GM18499 (cell line): ENCODE measurements around the gene NALCN.

Source experiments
- ATAC-seq: cut with Tn5 transposase; IDR thresholded peaks from one replicate; pipeline ENCODE4 v1.9.1; 2021; ENCODE audit warnings: moderate number of reproducible peaks; ENCODE audit not compliant: insufficient read depth, unreplicated experiment

The NALCN gene

DNA sequence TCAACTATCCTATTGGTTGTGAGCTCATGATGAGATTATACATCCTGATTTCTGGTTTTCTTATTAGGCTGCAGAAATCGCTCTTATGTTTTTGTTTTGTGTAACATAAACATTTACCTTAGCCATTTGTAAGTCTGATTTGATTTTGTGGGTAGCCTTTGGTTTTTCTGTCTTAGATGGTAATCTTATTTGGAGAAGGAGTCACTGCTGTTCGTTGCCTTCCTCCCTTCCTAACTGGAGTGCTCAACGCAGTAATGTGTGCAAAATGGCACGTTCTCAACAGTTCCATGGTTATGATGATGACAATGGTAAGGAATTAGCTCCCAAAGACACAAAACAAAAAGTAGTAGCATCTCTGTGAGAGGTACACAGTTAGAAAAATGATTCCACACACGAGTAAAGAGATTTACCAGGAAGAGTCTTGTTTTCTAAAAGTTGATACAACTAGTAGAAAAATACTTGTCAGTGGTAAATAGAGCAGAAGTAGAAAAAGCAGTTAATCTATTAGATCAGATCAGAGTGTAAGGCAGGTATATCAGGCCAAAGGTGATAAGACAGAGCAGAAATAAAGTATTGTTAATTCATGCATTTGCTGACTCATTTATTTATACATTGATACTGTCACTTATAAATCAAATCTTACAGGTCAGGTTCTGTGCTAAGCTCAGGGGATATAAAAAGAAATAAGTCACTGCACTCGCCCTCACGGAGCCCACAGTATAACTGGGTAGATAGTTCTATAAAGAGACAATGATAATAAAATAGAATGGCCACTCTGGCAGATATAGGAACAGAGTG, 270.0 kb downstream of the NALCN start:
- ATAC-seq = no peak

DNA sequence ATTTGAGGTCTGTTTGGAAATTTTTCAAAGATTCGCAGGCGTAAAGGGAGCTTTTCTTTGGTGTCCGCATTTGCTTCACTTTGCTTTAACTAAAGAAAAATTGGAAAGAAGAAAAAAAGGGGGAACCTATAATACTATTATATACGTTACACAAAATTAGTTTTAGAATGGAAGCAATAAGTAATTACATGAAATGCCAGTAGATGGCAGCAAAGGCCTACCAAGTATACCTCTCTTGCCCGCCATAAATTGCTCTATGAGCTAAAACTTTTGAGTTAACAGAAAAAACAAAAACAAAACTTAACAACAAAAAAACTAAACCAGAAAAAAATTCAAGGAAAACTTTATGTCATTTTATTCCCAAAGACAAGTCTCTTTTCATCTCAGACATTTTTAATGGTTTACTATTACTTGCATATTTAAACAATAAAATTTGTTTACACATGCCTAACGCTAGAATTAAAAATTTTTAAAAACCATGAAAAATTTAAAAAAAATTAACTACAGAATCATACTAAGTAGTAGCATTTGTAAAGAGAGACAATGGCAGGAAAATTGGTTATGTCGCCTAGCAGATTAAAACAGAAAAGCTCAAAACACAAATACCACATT, 271.4 kb downstream of the NALCN start:
- ATAC-seq = peak; percentile 86

DNA sequence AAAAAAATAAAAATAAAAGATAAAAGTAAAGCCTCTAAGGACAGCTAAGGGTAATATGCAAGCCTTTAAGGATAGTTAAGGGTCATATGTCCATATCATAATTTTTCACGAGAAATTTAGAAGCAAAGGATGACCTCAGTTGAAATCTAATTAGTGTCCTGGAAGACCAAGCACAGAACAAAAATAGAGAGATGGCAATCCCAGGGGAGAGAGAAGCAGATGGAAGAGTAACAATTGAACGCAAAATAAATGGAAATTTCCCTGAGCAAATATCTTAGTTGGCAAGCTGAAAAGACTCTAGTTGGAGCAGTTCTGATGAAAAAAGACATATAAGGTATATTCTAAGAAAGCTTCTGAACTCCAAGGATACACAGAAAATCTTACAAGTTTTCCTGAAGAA, 275.4 kb downstream of the NALCN start:
- ATAC-seq = no peak

DNA sequence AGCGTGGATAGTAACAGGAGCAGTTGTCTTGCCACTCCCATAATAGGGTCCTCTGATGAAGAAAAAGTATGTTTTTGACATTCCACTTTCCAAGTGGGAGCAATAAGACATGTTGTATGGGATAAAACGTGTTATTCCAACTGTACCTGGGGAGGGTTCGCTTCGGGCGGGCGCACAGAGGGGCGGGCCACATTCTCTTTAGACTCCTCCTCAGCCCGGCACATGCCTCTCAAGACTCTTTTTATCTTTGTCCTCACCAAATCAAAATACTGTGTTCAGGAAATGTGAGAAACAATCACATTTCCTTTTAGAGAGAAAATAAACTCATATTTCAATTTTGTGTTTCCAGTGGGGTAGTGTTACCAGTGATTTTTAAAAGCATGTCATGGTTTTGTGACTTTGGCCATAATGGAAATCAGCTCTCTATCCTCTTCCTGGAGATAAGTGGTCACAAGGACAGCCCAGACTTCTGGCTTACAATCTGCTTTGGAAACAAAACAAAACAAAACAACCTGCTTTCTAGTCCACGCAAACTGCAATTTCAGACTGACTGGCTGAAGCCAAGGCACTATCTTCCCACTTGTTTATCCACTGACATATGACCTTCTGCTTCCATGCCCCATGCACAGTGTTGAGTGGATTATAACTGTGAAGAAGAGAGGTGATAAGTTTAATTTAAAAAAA, 276.1 kb downstream of the NALCN start:
- ATAC-seq = no peak

DNA sequence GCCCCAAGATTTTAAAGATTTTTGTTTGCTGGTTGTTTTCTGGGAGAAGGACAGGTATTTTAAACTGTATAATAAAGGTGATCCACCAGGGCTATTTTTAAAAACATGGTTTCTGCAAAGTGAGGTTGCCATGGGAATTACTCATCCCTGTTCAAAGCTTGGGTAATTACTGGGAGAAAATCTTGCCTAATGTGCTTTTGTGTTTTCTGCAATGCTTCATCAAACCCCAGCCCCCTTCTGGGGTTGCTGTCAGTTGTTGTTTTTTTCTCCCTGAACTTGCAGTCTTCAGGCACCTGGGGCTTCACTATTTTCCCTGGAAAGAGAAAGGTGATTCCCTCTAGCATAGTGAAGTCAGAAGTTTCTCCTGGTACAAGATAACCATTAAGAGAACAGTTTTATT, 277.2 kb downstream of the NALCN start:
- ATAC-seq = no peak

DNA sequence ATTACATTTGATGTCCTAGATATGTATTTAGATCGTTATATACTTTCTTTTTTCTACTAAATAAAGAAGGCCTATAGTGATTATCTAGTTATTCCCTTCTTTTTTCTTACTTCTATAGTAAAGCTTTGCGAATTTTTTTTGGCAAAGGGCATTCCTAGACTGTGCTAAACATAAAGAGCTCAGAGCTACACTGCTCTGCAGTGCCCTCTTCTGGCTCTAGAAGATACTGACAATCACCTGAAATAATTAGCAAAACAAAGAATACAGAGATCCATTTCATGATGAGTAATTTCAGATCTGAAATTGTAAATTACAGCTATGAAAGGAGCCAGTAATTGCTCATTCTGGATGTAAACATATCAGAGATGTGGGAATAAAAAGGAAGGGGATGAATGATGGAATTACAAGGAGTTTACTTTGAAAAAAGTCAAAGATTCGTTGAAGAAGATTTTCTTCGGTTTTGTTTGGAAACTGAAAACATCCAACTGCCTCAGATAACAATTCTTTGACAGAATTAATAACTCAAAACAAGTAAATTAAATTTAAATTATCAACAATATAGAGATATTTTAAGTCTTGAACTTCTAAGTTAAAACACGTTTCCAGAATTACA, 288.5 kb downstream of the NALCN start:
- peak; percentile 87 for ATAC-seq

DNA sequence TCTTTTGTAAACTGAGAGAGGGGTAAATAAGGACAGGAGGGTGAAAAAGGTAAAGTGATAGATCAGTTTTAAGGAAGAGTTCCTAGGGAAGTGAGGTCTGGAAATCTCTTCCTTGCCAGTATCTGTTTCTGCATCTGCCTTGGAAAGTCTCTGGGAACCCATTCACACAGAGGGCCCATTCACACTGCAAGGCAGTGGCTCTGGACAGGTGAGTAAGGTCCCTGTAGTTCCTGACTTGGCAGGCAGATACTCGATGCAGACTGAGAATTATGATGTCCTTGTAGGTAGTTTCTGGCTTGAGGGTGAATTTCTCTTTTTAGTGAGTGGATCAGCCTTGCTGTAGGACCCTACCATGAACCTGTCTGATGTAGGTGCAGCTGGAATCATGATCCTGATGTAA, 293.3 kb downstream of the NALCN start:
- ATAC-seq = no peak

DNA sequence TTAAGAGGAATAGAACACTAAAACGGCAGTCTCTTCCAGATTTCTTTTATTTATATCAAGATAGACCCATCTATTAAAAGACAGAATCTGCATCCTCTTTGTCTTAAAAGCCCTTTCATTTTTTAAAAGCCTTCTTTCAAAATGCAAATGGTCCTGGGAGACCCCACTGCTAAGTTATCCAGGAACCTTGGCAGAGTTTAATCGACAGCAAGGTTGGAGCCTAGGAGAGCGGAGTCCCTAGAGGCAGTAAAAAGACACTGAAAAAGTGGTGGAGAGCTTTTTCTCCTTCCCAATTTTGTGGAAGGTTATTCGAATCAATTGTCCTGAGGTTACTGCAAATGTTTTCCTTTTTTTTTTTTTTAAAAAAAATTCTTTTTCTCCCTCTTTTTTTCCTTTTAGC, 294.7 kb downstream of the NALCN start:
- no peak for ATAC-seq

DNA sequence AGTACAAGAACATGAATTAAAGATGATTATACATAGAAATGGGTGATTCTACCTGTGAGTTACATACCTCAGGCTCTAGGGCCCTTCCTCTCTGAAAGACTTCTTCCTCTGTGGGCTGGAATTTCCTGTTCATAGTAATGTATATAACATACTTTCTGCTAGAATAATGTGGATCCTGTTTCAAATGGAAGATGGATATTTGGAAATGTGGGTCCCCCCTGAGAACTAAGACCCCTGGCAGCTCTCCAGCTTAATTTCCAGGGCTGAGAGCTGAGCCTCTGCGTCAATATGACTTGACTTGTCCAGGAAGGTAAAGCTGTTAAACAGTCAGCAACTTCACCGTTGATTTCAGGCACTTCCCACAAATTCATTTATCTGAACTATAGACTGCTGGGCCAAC, 296.3 kb downstream of the NALCN start:
- no peak for ATAC-seq

DNA sequence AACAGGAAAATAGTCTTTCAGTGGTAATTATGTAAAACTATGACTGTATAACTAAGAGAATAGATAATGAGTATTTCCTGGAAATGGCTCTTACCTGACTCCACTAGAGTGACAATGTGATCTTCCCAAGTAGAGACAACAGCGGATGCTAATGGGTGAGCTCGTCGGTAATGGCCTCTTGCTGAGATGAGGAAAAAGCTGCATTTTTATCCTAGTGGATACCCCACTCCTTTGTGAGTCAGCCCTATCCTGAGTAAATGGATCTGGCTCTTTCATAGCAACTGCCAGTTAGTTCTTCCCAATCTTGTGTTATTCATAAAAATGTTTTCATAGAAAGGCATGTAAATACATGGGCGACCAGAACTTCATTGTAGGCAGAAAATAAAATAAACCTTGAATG, 299.5 kb downstream of the NALCN start:
- ATAC-seq = no peak

DNA sequence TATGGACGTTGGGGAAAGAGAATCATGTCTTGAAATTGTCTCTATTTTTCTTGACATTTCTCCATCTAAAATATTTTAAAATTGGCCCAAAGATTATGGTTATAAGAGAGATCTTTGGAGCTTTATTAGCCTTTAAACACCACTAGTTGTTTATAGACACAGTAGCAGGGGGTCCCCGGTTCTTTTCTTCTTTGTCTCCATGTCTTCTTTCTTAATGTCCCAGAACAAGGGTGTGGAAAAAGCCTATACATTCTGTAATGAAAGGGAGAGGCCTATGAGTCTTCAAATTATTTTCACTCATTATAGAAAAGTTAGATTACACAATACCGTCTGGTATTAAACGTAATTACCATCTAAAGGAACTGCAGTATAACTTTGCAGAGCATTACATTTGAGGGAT, 300.0 kb downstream of the NALCN start:
- ATAC-seq = no peak

DNA sequence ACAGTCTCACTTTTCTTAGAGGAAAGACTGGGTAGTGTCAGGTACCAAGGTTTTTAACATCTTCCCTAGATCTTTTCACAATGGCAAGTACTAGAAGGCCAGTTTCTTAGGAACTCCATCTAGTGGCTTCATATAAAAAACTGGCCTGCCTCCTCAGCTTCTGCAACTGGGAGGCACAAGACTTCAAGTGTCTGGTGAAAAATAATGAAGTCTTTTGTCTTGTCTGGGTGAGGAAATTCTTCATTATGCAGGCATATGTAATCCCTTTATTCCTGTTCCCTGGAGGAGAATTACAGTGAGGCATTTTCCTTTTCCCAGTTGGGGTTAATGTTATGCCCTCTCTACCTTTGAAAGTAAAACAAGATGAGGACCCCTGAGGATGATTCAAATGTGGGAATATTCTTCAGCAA, 300.5 kb downstream of the NALCN start:
- ATAC-seq = no peak

DNA sequence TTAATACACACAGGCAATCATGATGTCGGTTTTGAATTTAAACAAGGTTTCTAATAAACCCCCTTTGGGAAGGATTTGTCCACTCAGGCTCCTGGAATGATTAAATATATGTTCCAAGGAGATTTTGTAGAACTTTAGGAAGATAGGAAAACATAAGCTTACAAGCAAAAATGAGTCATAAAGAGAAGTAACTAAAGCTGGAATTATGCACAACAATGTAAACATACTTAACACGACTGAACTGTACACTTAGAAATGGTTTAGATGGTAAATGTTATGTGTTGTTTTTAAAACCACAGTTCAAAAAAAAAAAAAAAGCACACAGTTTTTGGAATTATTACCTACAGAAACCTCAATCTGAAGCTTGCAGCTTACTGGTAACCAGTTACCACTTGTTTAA, 304.4 kb downstream of the NALCN start:
- no peak for ATAC-seq

DNA sequence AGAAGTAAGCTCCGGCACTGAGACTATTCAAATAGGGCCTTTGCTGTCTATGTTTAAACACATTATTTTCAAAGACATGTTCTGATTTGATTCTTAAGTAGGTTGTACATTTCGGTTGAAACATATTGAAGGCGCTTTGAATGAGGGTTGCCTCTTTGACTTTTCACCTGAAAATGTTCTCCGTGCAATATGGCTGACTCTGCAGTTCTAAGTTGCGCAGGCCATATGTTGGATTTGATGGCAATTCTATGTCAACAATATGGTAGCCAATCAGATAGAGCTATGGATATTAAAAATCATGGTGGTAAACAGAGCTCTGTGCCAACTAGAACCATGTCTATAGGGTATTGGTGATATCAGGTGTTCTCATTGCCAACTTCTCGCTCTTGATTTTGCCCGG, 307.3 kb downstream of the NALCN start:
- no peak for ATAC-seq

DNA sequence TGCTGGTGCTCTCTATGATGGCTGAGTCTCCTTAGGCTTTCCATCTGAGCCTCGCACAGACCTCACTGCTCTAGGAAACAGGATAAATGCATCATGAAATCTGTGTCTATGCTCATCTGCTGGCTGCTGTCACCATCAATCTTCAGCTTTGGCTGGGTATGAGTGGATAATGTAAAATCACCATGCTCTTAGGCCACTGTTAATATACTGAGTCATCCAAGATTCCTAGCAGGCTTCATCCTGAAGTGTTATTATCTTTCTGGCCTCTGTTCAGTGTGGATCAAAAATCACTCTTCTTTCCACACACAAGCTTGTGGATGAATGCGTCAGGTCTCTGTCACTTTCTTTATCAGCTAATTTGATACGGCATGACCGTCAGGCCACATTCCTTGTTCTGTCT, 317.4 kb downstream of the NALCN start:
- no peak for ATAC-seq

DNA sequence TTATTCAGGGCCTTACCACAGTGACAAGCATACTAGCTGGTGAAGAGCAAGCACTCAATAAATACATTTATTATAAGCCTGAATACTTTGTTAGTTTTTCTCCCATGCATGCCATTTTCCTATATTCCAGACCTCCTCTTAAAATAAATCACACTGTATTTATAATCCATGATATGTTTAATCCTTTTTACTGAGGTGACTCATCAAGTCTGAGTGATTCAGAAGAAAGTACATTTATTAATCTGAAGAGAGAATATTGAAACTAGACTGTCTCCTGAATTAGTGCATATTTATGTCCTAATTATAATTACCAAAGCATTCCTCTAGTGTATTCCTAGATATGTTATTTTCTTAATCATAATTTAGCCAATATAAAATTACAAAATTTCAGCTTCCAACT, 323.3 kb downstream of the NALCN start:
- ATAC-seq = no peak

DNA sequence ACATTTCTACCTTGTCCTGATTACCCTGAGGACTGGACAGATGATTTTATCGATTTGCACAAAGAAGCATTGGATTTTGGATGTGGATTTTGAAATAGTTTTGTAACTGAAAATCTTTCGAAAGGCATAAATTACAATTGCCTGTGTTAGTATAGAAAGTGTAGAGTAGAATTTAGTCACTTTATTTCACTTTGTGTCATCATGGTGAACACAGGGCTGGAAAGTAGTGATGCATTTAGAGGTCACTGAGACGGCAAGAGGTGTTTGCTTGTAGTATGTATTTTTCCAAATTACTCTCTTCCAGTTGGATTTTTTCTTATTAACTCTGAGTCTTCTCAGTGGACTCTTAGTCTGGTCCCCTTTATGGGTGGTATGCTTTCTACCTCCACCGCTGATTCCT, 326.0 kb downstream of the NALCN start:
- ATAC-seq = no peak

DNA sequence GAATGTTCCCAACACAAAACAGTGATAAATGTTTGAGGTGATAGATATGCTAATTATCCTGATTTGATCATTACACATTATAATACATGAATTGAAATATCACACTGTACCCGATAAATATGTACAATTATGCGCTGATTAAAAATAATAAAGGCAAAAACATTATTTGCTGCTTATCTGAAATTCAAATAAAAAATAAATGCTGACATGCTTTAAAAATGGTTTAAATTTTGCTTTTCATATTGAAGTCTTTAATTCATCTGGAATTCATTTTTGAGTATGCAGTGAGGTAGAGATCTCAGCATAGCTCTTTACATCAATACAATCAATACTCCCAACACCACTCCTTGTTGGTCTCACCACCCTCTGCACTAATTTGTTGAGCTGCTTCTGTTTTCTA, 330.8 kb downstream of the NALCN start:
- no peak for ATAC-seq

DNA sequence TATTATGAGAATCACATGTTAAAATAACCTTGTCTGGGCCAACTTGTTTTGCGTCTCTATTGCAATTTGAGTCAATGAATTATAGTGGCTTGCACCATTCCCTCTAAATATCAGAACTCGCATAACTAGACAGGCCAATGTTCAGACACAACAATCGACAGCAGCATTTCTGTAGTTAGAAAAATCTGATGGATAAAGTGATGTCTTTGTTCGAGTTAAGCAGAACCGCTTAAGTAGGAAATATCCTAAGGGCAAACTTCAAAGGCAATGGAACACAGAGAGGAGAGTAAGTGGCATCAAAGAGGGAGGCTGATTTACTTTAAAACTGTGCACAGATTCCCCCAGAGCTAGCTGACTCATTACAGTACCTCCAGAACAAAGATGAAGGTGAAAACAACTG, 333.9 kb downstream of the NALCN start:
- no peak for ATAC-seq

DNA sequence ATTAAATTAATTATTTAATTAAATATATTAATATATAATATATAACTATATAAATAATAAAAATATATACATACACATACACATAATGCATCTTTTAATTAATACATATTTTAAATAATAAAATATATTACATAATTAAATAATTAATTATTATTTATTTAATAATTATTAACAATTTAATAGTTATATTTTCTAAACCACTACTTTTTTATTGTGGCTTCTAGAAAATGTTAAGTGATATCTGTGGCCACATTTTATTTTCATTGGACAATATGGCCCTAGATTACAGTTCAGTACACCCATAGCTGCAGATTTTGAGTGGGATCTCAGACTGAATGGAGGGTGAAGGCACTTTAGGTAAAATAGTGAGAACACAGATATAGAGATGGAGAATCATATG, 335.7 kb downstream of the NALCN start:
- no peak for ATAC-seq

DNA sequence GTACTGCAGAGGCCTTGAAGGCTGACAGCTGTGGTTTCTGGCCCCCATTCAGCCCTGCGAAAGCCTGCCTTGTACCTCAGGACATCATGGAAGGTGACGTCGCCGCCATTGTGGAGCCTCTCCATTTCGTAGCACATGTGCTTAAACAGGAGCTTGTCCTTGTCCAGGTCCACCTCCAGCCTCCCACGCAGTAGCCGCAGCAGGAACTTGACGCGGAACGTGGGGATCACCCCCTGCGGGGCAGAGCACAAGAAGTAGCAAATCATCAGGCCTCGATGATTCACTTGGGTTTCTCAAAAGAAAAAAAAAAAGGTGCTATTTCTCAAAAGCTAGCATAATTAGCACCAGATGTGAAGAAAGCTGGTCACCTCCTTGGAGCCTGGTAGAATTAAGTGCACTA, 351.0 kb downstream of the NALCN start:
- no peak for ATAC-seq
